ENCODE results near the gene SLC16A13. TPM values are rescaled to one million over a fixed set of nuclear protein-coding genes. Genes with fewer than 3 reads are reported as not detected.
"Not testable (repeated sequence)": the region's sequence is repeated elsewhere in the genome, so short reads cannot be mapped to it uniquely, and the experiment has no call there.

SLC16A13 gene
- polyA plus RNA-seq, 1 experiment, result 2.8 TPM

- TF ChIP-seq CTCF (IDR thresholded peaks at IDR 0.05; ENCODE audit: insufficient read depth, low read depth, low read length), result no peak
- Histone ChIP-seq H3K27me3 (ENCODE audit: control insufficient read depth, insufficient read depth, low read length) (no peaks in the 10 kb centered on the region), H3K36me3 (ENCODE audit: control insufficient read depth, insufficient read depth, low read length) (no peaks in the 10 kb centered on the region), H3K4me3 (ENCODE audit: low read depth, low read length) (no peak overlapping the region)
- CTCF ChIA-PET, result interaction anchor here (0.7 to 1.2 kb wide), 2 partner anchors 29 to 55 kb away, joined by 3 read pairs; no protein-coding TSS in a partner anchor
- POLR2A ChIA-PET, result no interaction called here
- no peak for DNase-seq (ENCODE audit: low read depth)
Measured at GRCh38 chr17:7081341-7082062, 45.7 kb downstream of the SLC16A13 start.

- Histone ChIP-seq H3K27me3 (ENCODE audit: control insufficient read depth, insufficient read depth, low read length) (peaks cover 3% of the 10 kb centered on the region), H3K4me3 (ENCODE audit: low read depth, low read length) (no peak overlapping the region), H3K36me3 (ENCODE audit: control insufficient read depth, insufficient read depth, low read length) (no peaks in the 10 kb centered on the region)
- TF ChIP-seq CTCF (IDR thresholded peaks at IDR 0.05; ENCODE audit: insufficient read depth, low read depth, low read length), result no peak
- ChIA-PET CTCF (no interaction called here), POLR2A (no interaction called here)
- no peak for DNase-seq (ENCODE audit: low read depth)
Measured at GRCh38 chr17:7083592-7083991, 47.8 kb downstream of the SLC16A13 start.

- Histone ChIP-seq H3K27me3 (ENCODE audit: control insufficient read depth, insufficient read depth, low read length) (peaks cover 3% of the 10 kb centered on the region), H3K36me3 (ENCODE audit: control insufficient read depth, insufficient read depth, low read length) (no peaks in the 10 kb centered on the region), H3K4me3 (ENCODE audit: low read depth, low read length) (no peak overlapping the region)
- TF ChIP-seq CTCF (IDR thresholded peaks at IDR 0.05; ENCODE audit: insufficient read depth, low read depth, low read length), result no peak
- ChIA-PET POLR2A (no interaction called here), CTCF (interaction anchor here (1.4 kb wide), 1 partner anchor 19 kb away, joined by 4 read pairs; no protein-coding TSS in a partner anchor)
- DNase-seq (ENCODE audit: low read depth), result no peak
Measured at GRCh38 chr17:7084088-7084487, 48.3 kb downstream of the SLC16A13 start.

DNA sequence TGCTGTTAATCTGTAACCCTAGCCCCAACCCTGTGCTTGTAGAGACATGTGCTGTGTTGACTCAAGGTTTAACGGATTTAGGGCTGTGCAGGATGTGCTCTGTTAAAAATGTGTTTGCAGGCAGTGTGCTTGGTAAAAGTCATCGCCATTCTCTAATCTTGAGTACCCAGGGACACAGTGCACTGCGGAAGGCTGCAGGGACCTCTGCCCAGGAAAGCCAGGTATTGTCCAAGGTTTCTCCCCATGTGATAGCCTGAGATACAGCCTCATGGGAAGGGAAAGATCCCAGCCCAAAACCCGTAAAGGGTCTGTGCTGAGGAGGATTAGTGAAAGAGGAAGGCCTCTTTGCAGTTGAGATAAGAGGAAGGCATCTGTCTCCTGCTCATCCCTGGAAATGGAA, 52.6 kb downstream of the SLC16A13 start:
- H3K27me3 ChIP-seq (ENCODE audit: control insufficient read depth, insufficient read depth, low read length); CTCF ChIA-PET; H3K36me3 ChIP-seq (ENCODE audit: control insufficient read depth, insufficient read depth, low read length); POLR2A ChIA-PET; DNase-seq (ENCODE audit: low read depth); H3K4me3 ChIP-seq (ENCODE audit: low read depth, low read length): not testable (repeated sequence)

DNA sequence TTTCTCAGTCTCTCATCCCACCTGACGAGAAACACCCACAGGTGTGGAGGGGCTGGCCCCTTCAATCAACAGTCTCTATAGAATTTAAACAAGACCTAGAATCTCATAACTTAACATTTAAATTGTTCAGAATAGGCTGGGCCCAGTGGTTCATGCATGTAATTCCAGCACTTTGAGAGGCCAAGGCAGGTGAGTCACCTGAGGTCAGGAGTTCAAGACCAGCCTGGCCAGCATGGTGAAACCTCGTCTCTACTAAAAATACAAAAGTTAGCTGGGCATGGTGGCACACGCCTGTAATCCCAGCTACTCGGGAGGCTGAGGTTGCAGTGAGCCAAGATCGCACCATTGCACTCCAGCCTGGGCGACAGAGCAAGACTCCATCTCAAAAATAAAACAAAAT, 53.8 kb downstream of the SLC16A13 start:
- CTCF ChIA-PET; POLR2A ChIA-PET; DNase-seq (ENCODE audit: low read depth); H3K27me3 ChIP-seq (ENCODE audit: control insufficient read depth, insufficient read depth, low read length); H3K36me3 ChIP-seq (ENCODE audit: control insufficient read depth, insufficient read depth, low read length); H3K4me3 ChIP-seq (ENCODE audit: low read depth, low read length): not testable (repeated sequence)

Small RNA genes within 50 kb of the gene (small RNA-seq; reads per million reads assigned to genes)
- not detected for gene AC120057.1 (ENCODE audit: insufficient read length, low read depth, low replicate concordance)

Other genes starting within 250 kb of the SLC16A13 start
- not detected in 2 replicates for gene TEKT1, start 204.3 kb upstream of the SLC16A13 start, polyA plus RNA-seq (2011; rRNA removed)
- gene ALOX12, start 40.0 kb upstream of the SLC16A13 start, polyA plus RNA-seq (2011; rRNA removed), result not detected in 2 replicates
- 362 and 399 TPM in 2 replicates for gene RNASEK, start 23.4 kb upstream of the SLC16A13 start, polyA plus RNA-seq (2011; rRNA removed)
- not detected in 2 replicates for gene BCL6B, start 13.0 kb upstream of the SLC16A13 start, polyA plus RNA-seq (2011; rRNA removed)
- gene SLC16A11, start 8.1 kb downstream of the SLC16A13 start, polyA plus RNA-seq (2011; rRNA removed), result not detected in 2 replicates
- gene CLEC10A, start 44.2 kb downstream of the SLC16A13 start, polyA plus RNA-seq (2011; rRNA removed), result not detected in 2 replicates
- not detected in 2 replicates for gene ASGR2, start 78.8 kb downstream of the SLC16A13 start, polyA plus RNA-seq (2011; rRNA removed)
- gene ASGR1, start 143.4 kb downstream of the SLC16A13 start, polyA plus RNA-seq (2011; rRNA removed), result 0.56 and 0.59 TPM in 2 replicates
- gene DLG4, start 183.8 kb downstream of the SLC16A13 start, polyA plus RNA-seq (2011; rRNA removed), result 13.3 and 20.4 TPM in 2 replicates
- gene ACADVL, start 183.9 kb downstream of the SLC16A13 start, polyA plus RNA-seq (2011; rRNA removed), result 335 and 517 TPM in 2 replicates
- 3.6 and 5.0 TPM in 2 replicates for gene DVL2, start 198.5 kb downstream of the SLC16A13 start, polyA plus RNA-seq (2011; rRNA removed)
- gene PHF23, start 203.4 kb downstream of the SLC16A13 start, polyA plus RNA-seq (2011; rRNA removed), result 59.0 and 72.8 TPM in 2 replicates
- 762 and 865 TPM in 2 replicates for gene GABARAP, start 206.4 kb downstream of the SLC16A13 start, polyA plus RNA-seq (2011; rRNA removed)
- 117 and 129 TPM in 2 replicates for gene CTDNEP1, start 215.7 kb downstream of the SLC16A13 start, polyA plus RNA-seq (2011; rRNA removed)
- 29.8 and 35.6 TPM in 2 replicates for gene ELP5, start 216.2 kb downstream of the SLC16A13 start, polyA plus RNA-seq (2011; rRNA removed)
- 1.5 and 2.1 TPM in 2 replicates for gene CLDN7, start 226.5 kb downstream of the SLC16A13 start, polyA plus RNA-seq (2011; rRNA removed)
- gene SLC2A4, start 245.7 kb downstream of the SLC16A13 start, polyA plus RNA-seq (2011; rRNA removed), result 0.15 and 0.36 TPM in 2 replicates